HG03097 (cell line): ENCODE data around the gene MMP13.
"Not testable (repeated sequence)": the region's sequence is repeated elsewhere in the genome, so short reads cannot be mapped to it uniquely, and the experiment has no call there.

ENCODE experiments used
- ATAC-seq: cut with Tn5 transposase; IDR thresholded peaks from one replicate; pipeline ENCODE4 v1.9.1; 2021; ENCODE audit not compliant: unreplicated experiment, low FRiP score

MMP13 gene

DNA sequence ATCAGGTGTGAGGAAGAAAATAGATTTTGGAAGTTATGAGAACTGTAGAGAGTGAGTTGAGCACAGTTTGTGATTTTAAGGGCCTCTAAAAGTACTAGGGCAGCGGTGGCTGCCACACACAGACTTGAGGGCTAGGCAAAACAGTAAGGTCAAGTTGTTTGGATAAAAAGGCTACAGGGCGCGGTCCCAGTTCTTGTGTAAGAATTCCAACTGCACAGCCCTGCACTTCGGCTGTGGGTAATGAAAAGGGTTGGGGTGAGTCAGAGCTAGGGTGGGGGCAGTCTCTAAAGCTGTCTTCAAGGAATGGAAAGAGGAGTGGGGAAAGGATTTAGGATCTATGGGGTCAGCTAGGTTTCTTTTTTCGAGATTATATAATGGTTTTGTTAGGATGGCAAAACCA is 49.7 kb downstream of the MMP13 start:
- not testable (repeated sequence) for ATAC-seq

- not testable (repeated sequence) for ATAC-seq
These were observed 51.6 kb downstream of the MMP13 start for GRCh38 chr11:102903895-102904294.

GRCh38 chr11:102900346-102900745 is 55.2 kb downstream of the MMP13 start:
- no peak for ATAC-seq
